Stimulated activated CD8-positive, alpha-beta memory T cell treated with anti-CD3 and anti-CD28 coated beads, Interleukin-7, amount 100 ng/mL, for 48 hours (primary cell): ENCODE data around the gene CLASP1.
A peak's percentile ranks its signal among the peaks of the same experiment; 100 is the strongest.
"Not testable (repeated sequence)": the region's sequence is repeated elsewhere in the genome, so short reads cannot be mapped to it uniquely, and the experiment has no call there.

Experiments used
- DNase-seq, 2 donors: peaks; one replicate each; pipeline ENCODE4 v3.0.0-alpha.2; 2020; ENCODE audit warnings: low read depth in 1 of 2; ENCODE audit errors: extremely low read depth in 1 of 2

CLASP1 gene

DNA sequence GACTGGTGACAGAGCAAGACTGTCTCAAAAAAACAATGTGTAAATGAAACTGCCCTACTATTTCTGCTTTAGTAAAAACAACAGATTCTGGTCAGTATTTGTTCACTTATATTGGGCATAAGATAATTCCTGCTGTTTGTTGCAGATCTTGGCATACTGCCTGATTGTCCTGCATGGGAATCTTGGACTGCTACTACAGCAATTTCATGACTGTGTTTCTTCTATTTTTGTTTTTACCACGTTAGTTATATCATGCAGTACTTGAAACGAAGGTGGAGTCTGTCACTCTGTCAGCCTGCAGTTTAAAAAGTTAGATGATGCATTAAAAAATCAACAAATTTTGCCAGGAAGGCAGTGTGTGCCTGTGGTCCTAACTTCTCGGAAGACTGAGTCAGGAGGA lies 14.2 kb upstream of the CLASP1 start:
- no peak for DNase-seq

DNA sequence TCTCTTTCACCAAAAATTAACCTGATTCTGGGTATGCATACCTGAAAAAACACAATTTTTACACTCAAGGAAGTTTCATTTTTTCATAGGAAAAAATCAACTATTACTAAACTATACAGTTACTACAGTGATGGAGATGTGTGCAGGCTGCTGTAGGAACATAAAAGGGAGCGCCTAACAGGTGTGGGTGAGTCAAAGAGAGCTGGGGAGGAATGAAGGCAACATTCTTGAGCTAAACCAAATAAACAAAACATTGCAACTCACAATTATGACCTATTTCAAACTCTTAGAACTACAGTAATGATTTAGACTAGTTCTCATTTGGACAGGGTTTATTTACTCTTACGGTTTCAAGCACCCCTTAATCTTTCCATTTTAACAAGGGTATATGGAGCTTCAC lies 13.4 kb upstream of the CLASP1 start:
- no peak for DNase-seq

DNA sequence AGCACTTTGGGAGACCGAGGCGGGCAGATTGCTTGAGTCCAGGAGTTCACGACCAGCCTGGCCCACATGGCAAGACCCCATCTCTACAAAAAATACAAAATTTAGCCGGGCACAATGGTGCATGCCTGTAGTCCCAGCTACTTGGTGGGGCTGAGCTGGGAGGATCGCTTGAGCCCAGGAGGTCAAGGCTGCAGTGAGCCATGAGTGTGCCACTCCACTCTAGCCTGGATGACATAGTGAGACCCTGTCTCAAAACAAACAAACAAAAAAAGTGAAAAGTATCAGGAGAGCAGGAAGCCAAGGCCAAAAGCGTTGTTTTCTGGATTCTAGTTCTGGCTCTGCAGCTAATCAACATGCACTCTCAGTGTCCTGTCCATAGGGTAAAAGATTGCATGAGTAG lies 10.7 kb upstream of the CLASP1 start:
- no peak for DNase-seq

GRCh38 chr2:121658393-121658792 lies 9.1 kb upstream of the CLASP1 start:
- DNase-seq = not testable (repeated sequence)

GRCh38 chr2:121653035-121653434 lies 3.8 kb upstream of the CLASP1 start:
- no peak for DNase-seq

DNA sequence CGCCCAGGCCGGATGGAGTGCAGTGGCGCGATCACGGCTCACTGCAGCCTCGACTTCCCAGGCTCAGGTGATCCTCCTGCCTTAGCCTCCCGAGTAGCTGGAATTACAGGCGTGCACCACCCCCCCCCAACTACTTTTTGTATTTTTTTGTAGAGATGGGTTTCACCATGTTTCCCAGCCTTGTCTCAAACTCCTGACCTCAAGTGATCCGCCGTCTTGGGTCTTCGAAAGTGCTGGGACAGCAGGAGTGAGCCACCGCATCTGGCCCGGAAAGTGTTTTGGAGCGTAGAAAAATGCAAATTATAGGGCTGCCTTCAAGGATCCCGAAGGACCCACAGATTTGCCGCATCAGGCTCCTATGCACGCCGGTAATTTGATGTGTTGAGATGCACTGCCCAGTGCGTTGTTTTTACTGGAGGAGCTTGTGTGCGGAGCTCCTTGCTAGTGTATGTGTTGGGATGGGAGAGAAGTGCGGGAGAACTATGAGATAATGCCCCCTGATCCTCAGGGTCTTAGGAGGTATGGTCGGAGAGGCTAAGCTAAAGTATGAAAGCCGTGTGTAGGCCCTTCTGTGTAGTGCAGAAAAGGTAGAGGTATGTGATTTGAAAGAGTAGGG lies 1.2 kb upstream of the CLASP1 start:
- DNase-seq = no peak

DNA sequence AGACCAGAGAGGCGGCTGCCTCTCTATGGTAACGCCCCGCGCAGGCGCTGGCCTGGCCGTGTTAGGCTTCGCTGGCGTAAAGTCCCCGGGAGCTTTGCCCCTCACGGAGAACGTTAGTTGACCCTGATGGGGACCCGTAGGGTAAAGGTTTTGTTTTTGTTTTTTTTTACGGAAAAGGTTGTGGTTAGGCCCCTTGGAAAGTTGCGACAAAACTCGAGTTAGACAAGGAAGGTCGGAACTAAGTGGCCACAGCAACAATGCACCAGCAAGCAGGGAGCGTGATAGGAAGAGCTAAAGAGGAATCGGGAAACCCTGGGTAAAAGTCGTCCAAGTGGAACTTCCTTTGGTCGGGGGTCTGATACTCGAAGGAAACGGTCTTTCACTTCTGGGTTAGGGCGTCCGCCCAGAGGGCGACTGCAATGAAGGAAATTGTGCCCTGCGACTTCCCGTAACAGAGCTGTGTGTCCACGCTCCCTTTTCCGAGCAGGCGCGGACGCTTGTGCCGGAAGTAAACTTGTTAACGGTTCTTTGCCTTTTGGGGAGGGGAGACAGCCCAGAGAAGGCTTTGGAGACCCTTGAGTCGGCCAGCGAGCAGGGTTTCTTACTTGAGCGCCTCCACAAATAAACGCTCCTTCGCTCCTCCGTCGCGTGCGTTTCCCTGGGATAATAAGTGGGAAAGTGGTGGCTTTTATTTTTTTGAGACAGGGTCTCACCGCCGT lies 493 bp upstream of the CLASP1 start:
- peak; percentile 88 to 94 for DNase-seq

GRCh38 chr2:121648206-121649148 lies 785 bp downstream of the CLASP1 start:
- peak in 1 of 2 donors; percentile 15 for DNase-seq

DNA sequence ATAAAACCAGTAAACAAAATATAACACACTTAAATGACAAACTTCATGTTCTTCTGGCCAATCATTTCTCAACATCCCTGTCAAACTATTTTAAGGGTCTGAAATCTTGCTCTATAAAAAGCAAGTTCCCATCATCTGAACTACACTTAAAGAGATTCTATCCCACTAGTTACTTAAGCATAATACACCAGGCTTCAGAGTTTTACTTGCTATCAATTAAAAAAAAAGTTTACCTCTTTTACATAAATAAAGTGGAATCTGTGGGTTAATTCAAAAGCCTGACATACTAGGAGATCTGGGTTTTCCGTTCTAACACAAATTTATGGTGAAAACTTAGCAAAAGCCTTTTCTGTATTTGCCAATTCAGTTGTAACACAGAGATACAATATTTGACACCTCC lies 1.9 kb downstream of the CLASP1 start:
- no peak for DNase-seq

- DNase-seq = no peak
Measured at GRCh38 chr2:121644715-121645114, 4.5 kb downstream of the CLASP1 start.

DNA sequence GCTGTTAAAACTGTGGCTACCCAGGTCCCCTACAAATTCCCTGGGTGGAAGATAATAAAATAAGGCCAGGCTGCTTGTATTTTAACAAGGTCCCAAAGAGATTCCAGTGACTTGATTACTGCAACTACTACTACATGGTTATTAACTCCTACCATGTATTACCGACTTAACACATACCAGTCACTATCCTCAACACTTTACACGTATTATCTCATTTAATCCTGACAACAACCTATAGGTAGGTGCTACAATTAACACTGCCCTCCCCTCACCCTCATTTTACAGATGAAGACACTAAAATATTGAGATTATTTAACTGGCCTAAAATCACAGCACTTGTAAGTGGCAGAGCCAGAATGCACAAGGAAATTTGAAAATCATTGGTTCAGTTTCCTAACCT lies 5.4 kb downstream of the CLASP1 start:
- no peak for DNase-seq

DNA sequence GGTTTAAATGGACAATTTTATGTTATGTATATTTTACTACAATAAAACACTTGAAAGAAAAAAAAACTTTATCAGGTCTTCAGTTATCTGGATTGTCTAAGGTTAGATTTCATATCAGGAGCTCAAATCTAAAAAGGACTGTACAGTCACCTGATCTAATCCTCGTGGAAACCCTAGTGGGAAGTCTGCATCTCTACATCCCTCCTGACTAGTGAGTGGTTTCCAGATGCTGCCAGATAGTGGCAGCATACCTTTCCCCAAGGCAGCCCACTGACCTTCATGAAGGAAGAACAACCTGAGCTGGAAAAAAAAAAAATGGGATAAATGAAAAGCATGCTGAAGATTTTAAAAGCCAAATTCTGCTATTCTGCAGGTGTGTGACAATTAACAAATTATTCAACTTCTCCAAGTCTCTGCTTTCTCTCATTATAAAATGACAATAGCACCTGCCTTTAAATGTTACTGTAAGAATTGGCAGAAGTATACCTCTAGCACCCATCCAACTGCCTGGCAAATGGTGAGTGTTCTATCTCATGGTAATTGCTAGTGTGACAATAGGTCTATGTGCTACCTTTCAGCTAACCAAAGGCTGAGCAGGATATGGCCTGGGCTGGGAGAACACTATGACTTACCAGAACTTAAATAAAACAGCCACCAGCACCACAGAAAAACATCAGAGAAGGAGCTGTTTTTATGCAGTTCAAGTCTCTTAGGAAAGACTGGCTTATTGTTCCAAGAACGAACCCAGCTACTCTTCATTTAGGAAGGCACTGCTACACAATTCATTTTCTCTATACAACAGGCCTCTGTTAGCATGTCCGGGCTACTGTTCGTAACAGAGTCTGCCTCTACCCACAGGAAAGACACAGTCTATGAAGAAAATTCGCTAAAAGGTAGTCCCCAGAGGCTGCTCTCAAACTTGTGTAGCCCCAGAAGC lies 8.6 kb downstream of the CLASP1 start:
- no peak for DNase-seq

- DNase-seq = not testable (repeated sequence)
Measured at GRCh38 chr2:121639846-121640245, 9.4 kb downstream of the CLASP1 start.

- no peak for DNase-seq
Measured at GRCh38 chr2:121638333-121638732, 10.9 kb downstream of the CLASP1 start.

GRCh38 chr2:121635371-121635770 lies 13.9 kb downstream of the CLASP1 start:
- no peak for DNase-seq

DNA sequence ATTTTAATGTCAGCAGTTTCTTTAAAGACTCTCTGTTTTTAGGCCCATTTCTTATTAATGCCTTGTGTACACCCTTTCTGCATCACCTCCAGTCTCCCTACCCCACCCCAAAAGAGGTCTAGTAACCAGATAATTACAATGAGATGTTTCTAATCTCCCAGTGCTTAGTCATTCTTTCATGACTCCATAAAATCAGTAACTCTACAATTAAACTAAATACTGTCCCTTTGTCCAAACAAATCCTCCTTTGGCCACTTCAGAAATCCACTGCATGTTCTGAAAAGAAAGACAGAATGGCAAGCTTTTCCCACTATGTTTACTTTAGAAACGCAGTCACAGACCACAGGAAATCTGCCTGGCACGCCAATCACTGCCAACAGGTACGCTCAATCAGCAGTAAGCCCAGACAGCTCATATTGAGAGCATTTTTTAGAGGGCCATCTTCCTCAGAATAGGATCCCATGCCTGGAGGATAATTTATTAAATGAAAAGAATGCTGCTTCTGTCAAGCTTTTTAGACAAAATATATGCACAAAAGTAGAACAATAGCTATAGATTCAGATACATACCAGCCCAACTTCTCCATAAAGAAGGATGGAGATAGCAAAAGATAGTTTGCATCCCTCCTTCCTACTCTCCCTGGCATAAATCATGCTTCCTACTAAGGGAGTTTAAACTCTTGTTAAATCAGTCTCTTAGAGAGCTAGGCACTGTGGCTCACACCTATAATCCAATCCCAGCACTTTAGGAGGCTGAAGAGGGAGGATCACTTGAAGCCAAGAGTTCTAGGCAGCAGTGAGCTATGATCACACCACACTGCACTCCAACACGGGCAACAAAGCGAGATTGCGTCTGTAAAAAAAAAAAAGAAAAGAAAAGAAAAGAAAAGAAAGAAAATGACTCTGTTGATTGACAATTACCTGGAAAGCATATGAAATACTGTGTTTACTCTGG lies 14.6 kb downstream of the CLASP1 start:
- DNase-seq = no peak

DNA sequence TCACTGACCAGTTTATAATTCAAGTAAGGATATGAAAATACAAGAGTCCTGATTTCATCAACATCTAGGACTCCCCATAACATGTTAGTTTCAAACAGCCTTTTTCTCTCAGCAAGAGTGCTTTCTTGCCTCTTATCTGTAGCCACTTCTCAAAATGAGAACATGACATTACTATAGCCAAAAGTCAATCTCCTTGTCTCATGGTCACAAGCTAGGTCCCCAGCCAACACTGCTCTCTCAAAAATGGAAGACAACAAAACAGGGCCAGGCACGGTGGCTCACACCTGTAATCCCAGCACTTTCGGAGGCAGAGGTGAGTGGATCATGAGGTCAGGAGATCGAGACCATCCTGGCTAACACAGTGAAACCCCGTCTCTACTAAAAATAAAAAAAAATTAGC lies 15.8 kb downstream of the CLASP1 start:
- no peak for DNase-seq

- DNase-seq = no peak
Measured at GRCh38 chr2:121627525-121628050, 21.7 kb downstream of the CLASP1 start.
